HCT116 (cell line): ENCODE measurements around the gene GH2. TPM values are rescaled to one million over a fixed set of nuclear protein-coding genes. Genes with fewer than 3 reads are reported as not detected.

ENCODE experiments used
- ATAC-seq: fragments of 200-7000 bp; cut with Tn5 transposase; 2 replicates; pipeline ENCODE4 v1.9.1; 2020; ENCODE audit warnings: mild to moderate bottlenecking, moderate library complexity
- BruUV-seq: library from RNA; stranded (reverse); fragments of 400-500 nt; replicated peaks from 2 replicates; lab custom pipeline; 2021; lab: Mats Ljungman, UMichigan
- CTCF ChIA-PET: fragments of 300-600 bp; sonication (Branson Sonifier 250); formaldehyde crosslinking; loops from one replicate; lab custom pipeline; 2021; ENCODE audit warnings: antibody characterized with exemption; lab: Charles Lee
- POLR2A ChIA-PET: fragments of 300-600, 350-600 bp; sonication (Branson Sonifier 250); formaldehyde crosslinking; loops from one replicate; lab custom pipeline; 2021; ENCODE audit warnings: antibody characterized with exemption; lab: Charles Lee
- RAD21 ChIA-PET, 2 experiments: fragments of 300-600 bp; sonication (Branson Sonifier 250); formaldehyde crosslinking; loops; one replicate each; lab custom pipeline; 2023; ENCODE audit warnings: low total read pairs in 2 of 2; ENCODE audit not compliant: uncharacterized antibody in 2 of 2, unreplicated experiment in 2 of 2, low non-redundant PET in 1 of 2; lab: Charles Lee
- DNase-seq: peaks from one replicate; pipeline ENCODE4 v3.0.0-alpha.2; 2010; ENCODE audit warnings: low read depth, low spot score
- H2AFZ ChIP-seq: fragments of 200-600 bp; shearing (Covaris generic), sonication (generic); 2 replicates; pipeline ENCODE4 v1.6.1; 2017; ENCODE audit warnings: low read depth, mixed run types, mixed read lengths, antibody characterized with exemption, low read length; ENCODE audit not compliant: poor library complexity, severe bottlenecking
- H3K27ac ChIP-seq: 2 replicates; pipeline ENCODE4 v1.5.1; 2012; ENCODE audit warnings: low read depth, low read length
- H3K27me3 ChIP-seq: fragments of 200-600 bp; sonication (generic); 2 replicates; pipeline ENCODE4 v1.6.1; 2016; ENCODE audit warnings: mixed run types, low read length, mixed read lengths; ENCODE audit not compliant: insufficient read depth
- H3K36me3 ChIP-seq, 2 experiments: fragments of 200-500 bp in 1 of 2; fragments of 200-600 bp in 1 of 2; sonication (Bioruptor generic) in 1 of 2; sonication (generic) in 1 of 2; 2 replicates each; pipeline versions ENCODE4 v1.5.1 to v1.6.1; 2014 to 2016; ENCODE audit warnings: low read length in 2 of 2, inconsistent platforms in 1 of 2, mixed read lengths in 1 of 2, mixed run types in 1 of 2; ENCODE audit not compliant: insufficient read depth in 2 of 2, control insufficient read depth in 1 of 2
- H3K4me1 ChIP-seq, 2 experiments: fragments of 200-600 bp in 1 of 2; sonication (generic) in 1 of 2; 2 replicates each; pipeline versions ENCODE4 v1.5.1 to v1.6.1; 2012 to 2017; ENCODE audit warnings: low read length in 2 of 2, inconsistent platforms in 1 of 2, mild to moderate bottlenecking in 1 of 2, mixed read lengths in 1 of 2, mixed run types in 1 of 2, moderate library complexity in 1 of 2; ENCODE audit not compliant: insufficient read depth in 2 of 2, control insufficient read depth in 1 of 2
- H3K4me2 ChIP-seq: fragments of 200-600 bp; sonication (generic); 2 replicates; pipeline ENCODE4 v1.6.1; 2017; ENCODE audit warnings: mixed run types, low read length, mixed read lengths
- H3K4me3 ChIP-seq, 2 experiments: fragments of 200-600 bp in 1 of 2; sonication (generic) in 1 of 2; replicated peaks in 1 of 2; 2 replicates each; pipeline ENCODE4 v1.5.1; 2011 to 2016; ENCODE audit warnings: low read length in 2 of 2, control low read depth in 1 of 2, low read depth in 1 of 2, mild to moderate bottlenecking in 1 of 2, mixed read lengths in 1 of 2, mixed run types in 1 of 2
- H3K79me2 ChIP-seq: fragments of 200-600 bp; sonication (generic); 2 replicates; pipeline ENCODE4 v1.6.1; 2017; ENCODE audit warnings: mild to moderate bottlenecking, mixed run types, low read length, moderate library complexity, mixed read lengths; ENCODE audit not compliant: insufficient read depth
- H3K9ac ChIP-seq: fragments of 200-600 bp; sonication (generic); 2 replicates; pipeline ENCODE4 v1.6.1; 2016; ENCODE audit warnings: low read length, mixed read lengths
- H3K9me2 ChIP-seq: fragments of 200-600 bp; sonication (generic), shearing (Covaris generic); 2 replicates; pipeline ENCODE4 v1.6.1; 2017; ENCODE audit warnings: mixed run types, mild to moderate bottlenecking, moderate library complexity; ENCODE audit not compliant: insufficient read depth
- H3K9me3 ChIP-seq, 2 experiments: fragments of 200-500 bp in 1 of 2; fragments of 200-600 bp in 1 of 2; sonication (Bioruptor generic) in 1 of 2; sonication (generic) in 1 of 2; 2 replicates each; pipeline ENCODE4 v1.6.1; 2014 to 2017; ENCODE audit warnings: low read length in 2 of 2, mixed read lengths in 2 of 2, inconsistent platforms in 1 of 2, low read depth in 1 of 2, mild to moderate bottlenecking in 1 of 2, mixed run types in 1 of 2, moderate library complexity in 1 of 2; ENCODE audit not compliant: control insufficient read depth in 1 of 2, insufficient read depth in 1 of 2
- H4K20me1 ChIP-seq: fragments of 200-600 bp; sonication (generic), shearing (Covaris generic); 2 replicates; pipeline ENCODE4 v1.6.1; 2017; ENCODE audit warnings: mixed run types, mild to moderate bottlenecking, moderate library complexity; ENCODE audit not compliant: insufficient read depth
- ATF3 ChIP-seq: IDR thresholded peaks from 2 replicates; pipeline ENCODE4 v1.6.1; 2012
- EGR1 ChIP-seq: IDR thresholded peaks from 2 replicates; pipeline ENCODE4 v1.6.1; 2012; ENCODE audit warnings: low read depth
- EZH2 ChIP-seq: fragments of 200-600 bp; sonication (generic); IDR thresholded peaks from 2 replicates; pipeline ENCODE4 v1.6.1; 2017; ENCODE audit warnings: antibody characterized with exemption, mixed run types
- JUND ChIP-seq: IDR thresholded peaks from 2 replicates; pipeline ENCODE4 v1.6.1; 2012
- POLR2A ChIP-seq: IDR thresholded peaks from 2 replicates; pipeline ENCODE4 v1.7.0; 2011; ENCODE audit warnings: borderline replicate concordance; ENCODE audit not compliant: insufficient read depth, insufficient read length; ENCODE audit errors: extremely low read depth
- POLR2AphosphoS5 ChIP-seq: IDR thresholded peaks from 2 replicates; pipeline ENCODE4 v1.6.1; 2011; ENCODE audit warnings: mild to moderate bottlenecking, low read depth, low read length, moderate library complexity
- RAD21 ChIP-seq: IDR thresholded peaks from 2 replicates; pipeline ENCODE4 v1.6.1; 2012; ENCODE audit warnings: low read depth, mild to moderate bottlenecking
- SRF ChIP-seq: IDR thresholded peaks from 2 replicates; pipeline ENCODE4 v1.6.1; 2012; ENCODE audit warnings: low read depth
- TCF7L2 ChIP-seq: IDR thresholded peaks from 2 replicates; pipeline ENCODE4 v1.7.0; 2011; ENCODE audit warnings: borderline replicate concordance, inconsistent platforms; ENCODE audit not compliant: insufficient read depth, insufficient read length; ENCODE audit errors: extremely low read depth
- ZFX ChIP-seq: fragments of 450-650 bp; IDR thresholded peaks from 2 replicates; pipeline ENCODE4 v1.6.1; 2017
- intact Hi-C: fragments of 100-400 bp; cut with micrococcal nuclease; formaldehyde crosslinking; loops from 2 replicates; pipeline ENCODE4 v1.10.0; 2022
- total RNA-seq: library from RNA; stranded (reverse); gene quantifications from one replicate; pipeline ENCODE4 v1.2.1, GENCODE V29; 2021; ENCODE audit not compliant: unreplicated experiment
- TF ChIP-seq, protein P1 (sequence below): IDR thresholded peaks from 2 replicates; pipeline ENCODE4 v1.6.1; 2012
- TF ChIP-seq, protein P2 (sequence below): IDR thresholded peaks from 2 replicates; pipeline ENCODE4 v1.6.1; 2011; ENCODE audit warnings: mild to moderate bottlenecking, low read length, moderate library complexity; ENCODE audit not compliant: insufficient replicate concordance; ENCODE audit errors: extremely low read depth

Gene GH2
- total RNA-seq, 1 experiment from 2014 or later, result not detected

- BruUV-seq, result no TSS peak
These were observed 36.2 kb downstream of the GH2 start for GRCh38 chr17:63845509-63845908.

DNA sequence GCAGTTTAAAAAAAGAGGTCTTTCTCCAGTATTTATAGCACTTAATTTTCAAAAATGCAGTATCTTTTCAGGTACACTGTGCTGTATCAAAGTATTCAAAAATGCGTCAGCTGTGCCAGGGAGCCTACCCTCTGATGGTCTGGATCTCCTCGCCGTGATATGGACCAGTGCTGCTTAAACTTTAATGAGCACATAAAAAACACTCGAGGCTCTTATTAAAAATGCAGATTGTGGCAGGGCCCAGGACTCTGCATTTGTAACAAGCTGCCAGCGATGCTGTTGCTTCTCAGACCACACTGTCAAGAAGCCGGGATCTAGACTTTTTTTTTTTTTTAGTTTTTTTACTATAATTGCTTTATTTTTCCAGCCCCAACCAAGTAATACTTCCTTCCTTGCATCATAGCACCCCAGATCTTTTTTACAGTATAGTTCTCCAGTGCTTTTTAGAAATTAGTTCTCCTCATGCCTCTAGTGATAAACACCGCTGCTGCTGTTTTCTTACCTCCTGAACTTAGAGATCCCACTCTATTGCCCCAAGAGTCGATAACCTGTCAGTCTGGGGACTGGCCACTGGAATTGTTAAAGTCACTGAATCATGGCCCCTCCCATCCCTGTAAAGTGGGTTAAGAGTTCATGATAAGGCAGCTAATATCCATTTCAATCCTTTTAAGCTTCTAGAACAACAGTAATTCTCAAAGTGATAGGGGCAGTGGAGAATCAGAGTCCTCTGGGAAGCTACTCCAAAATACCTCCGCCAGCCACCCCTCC, 37.6 kb downstream of the GH2 start:
- peak overlapping the region; percentile 47 for H2AFZ ChIP-seq
- intact Hi-C loops, result loop anchor here (2.0 to 5.0 kb wide), 2 partner anchors 71 to 222 kb away; partner anchors contain the start of genes CCDC47 and MAP3K3

More at GRCh38 chr17:63845509-63845908, 36.2 kb downstream of the GH2 start:
- DNase-seq (no peak), ATAC-seq (no peak)
- peaks cover 26 to 43% of the 10 kb centered on the region in 2 experiments for H3K4me1 ChIP-seq
- H3K4me3 ChIP-seq, result no peak overlapping the region
- H3K27ac ChIP-seq, result no peak overlapping the region
- ChIA-PET CTCF (interaction anchor here (2.4 kb wide), 1 partner anchor 20 kb away, joined by 12 read pairs; no protein-coding TSS in a partner anchor), POLR2A (no interaction called here), RAD21 (no interaction called here)
- intact Hi-C loops, result no loop called here
- H3K27me3 ChIP-seq, result no peaks in the 10 kb centered on the region
- no peak overlapping the region for H2AFZ ChIP-seq
- H3K9me2 ChIP-seq, result no peaks in the 10 kb centered on the region
- H3K9ac ChIP-seq, result no peak overlapping the region
- TF ChIP-seq ATF3 (no peak), JUND (no peak), POLR2AphosphoS5 (no peak), EGR1 (no peak), POLR2A (no peak)
- TF ChIP-seq, protein P1, sequence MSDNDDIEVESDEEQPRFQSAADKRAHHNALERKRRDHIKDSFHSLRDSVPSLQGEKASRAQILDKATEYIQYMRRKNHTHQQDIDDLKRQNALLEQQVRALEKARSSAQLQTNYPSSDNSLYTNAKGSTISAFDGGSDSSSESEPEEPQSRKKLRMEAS, result no peak
- peaks cover 19% of the 10 kb centered on the region for H3K79me2 ChIP-seq
- no peaks in the 10 kb centered on the region for H4K20me1 ChIP-seq
- no peak overlapping the region for H3K4me2 ChIP-seq
- peaks cover 0 to 5% of the 10 kb centered on the region in 2 experiments; a peak in 1 of 4 replicates for H3K9me3 ChIP-seq
- H3K36me3 ChIP-seq, result no peaks in the 10 kb centered on the region; a peak in 1 of 4 replicates

More for the DNA sequence above, 37.6 kb downstream of the GH2 start:
- DNase-seq (no peak), ATAC-seq (no peak)
- H3K4me1 ChIP-seq, result peaks cover 35 to 48% of the 10 kb centered on the region in 2 experiments
- CTCF ChIA-PET, result interaction anchor here (0.6 to 1.5 kb wide), 6 partner anchors 9 to 419 kb away, joined by 3 to 10 read pairs (median 4); no protein-coding TSS in a partner anchor
- H3K27me3 ChIP-seq, result no peaks in the 10 kb centered on the region
- POLR2A ChIA-PET, result interaction anchor here (0.7 to 1.8 kb wide), 3 partner anchors 16 to 71 kb away, joined by 4 to 13 read pairs (median 7); partner anchors contain the start of genes CCDC47 and DDX42
- TF ChIP-seq TCF7L2, result no peak
- no peak for TF ChIP-seq EZH2
- no peak for TF ChIP-seq SRF
- TF ChIP-seq ZFX, result no peak
- TF ChIP-seq, protein P2, sequence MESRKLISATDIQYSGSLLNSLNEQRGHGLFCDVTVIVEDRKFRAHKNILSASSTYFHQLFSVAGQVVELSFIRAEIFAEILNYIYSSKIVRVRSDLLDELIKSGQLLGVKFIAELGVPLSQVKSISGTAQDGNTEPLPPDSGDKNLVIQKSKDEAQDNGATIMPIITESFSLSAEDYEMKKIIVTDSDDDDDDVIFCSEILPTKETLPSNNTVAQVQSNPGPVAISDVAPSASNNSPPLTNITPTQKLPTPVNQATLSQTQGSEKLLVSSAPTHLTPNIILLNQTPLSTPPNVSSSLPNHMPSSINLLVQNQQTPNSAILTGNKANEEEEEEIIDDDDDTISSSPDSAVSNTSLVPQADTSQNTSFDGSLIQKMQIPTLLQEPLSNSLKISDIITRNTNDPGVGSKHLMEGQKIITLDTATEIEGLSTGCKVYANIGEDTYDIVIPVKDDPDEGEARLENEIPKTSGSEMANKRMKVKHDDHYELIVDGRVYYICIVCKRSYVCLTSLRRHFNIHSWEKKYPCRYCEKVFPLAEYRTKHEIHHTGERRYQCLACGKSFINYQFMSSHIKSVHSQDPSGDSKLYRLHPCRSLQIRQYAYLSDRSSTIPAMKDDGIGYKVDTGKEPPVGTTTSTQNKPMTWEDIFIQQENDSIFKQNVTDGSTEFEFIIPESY, result no peak
- TF ChIP-seq RAD21, result no peak
- TF ChIP-seq, protein P1, result no peak
- RAD21 ChIA-PET, result interaction anchor here in 1 of 2 experiments (0.6 kb wide), 1 partner anchor 367 kb away, joined by 4 read pairs; the partner anchor contains the start of gene ACE
- peak overlapping the region; percentile 78 for H3K27ac ChIP-seq
- no TSS peak for BruUV-seq
- H3K79me2 ChIP-seq, result peaks cover 33% of the 10 kb centered on the region
- H4K20me1 ChIP-seq, result no peaks in the 10 kb centered on the region
- no peaks in the 10 kb centered on the region; a peak in 1 of 4 replicates for H3K36me3 ChIP-seq
- no peaks in the 10 kb centered on the region for H3K9me2 ChIP-seq
- peaks cover 0 to 5% of the 10 kb centered on the region in 2 experiments; a peak in 1 of 4 replicates for H3K9me3 ChIP-seq
- H3K9ac ChIP-seq, result peak overlapping the region; percentile 98
- peak overlapping the region; percentile 79 for H3K4me2 ChIP-seq
- peak overlapping the region; percentile 92 to 95 for H3K4me3 ChIP-seq
